B cell (primary cell): Measurements from ENCODE around the gene PNMA8C. TPM values are rescaled to one million over a fixed set of nuclear protein-coding genes. Genes with fewer than 3 reads are reported as not detected.

Experiments used
- ATAC-seq: fragments of 200-7000 bp; cut with Tn5 transposase; one replicate; pipeline ENCODE4 v1.10.0; 2021; ENCODE audit warnings: low read depth, mild to moderate bottlenecking, moderate number of reproducible peaks, moderate library complexity
- CTCF ChIA-PET: fragments of 350-600 bp; sonication (Branson Sonifier 250); formaldehyde crosslinking; loops from one replicate; lab custom pipeline; 2021; ENCODE audit warnings: antibody characterized with exemption, inconsistent platforms; lab: Charles Lee
- POLR2A ChIA-PET: fragments of 350-600 bp; sonication (Branson Sonifier 250); formaldehyde crosslinking; loops from one replicate; lab custom pipeline; 2021; ENCODE audit warnings: antibody characterized with exemption; lab: Charles Lee
- DNase-seq: peaks from one replicate; pipeline ENCODE4 v3.0.0; 2013
- H2AFZ ChIP-seq: 2 replicates; pipeline ENCODE4 v1.6.1; 2012; ENCODE audit warnings: mild to moderate bottlenecking, low read depth, low read length; ENCODE audit not compliant: insufficient read depth, poor library complexity, severe bottlenecking
- H3K27ac ChIP-seq, 2 donors: 1 replicate in 1 of 2; 2 replicates in 1 of 2; pipeline ENCODE4 v1.5.1; 2012 to 2013; ENCODE audit warnings: low read length in 2 of 2, mild to moderate bottlenecking in 2 of 2, moderate library complexity in 1 of 2
- H3K27me3 ChIP-seq, 4 experiments: fragments of 200-600 bp in 1 of 4; sonication (generic) in 1 of 4; replicated peaks in 1 of 4; 1 replicate in 2 of 4; 2 replicates in 2 of 4; pipeline versions ENCODE4 v1.6.1 to v1.7.0; 2013 to 2016; ENCODE audit warnings: low read length in 3 of 4, mild to moderate bottlenecking in 2 of 4, mixed read lengths in 1 of 4, moderate library complexity in 1 of 4; ENCODE audit not compliant: insufficient read depth in 4 of 4, control insufficient read depth in 3 of 4; ENCODE audit errors: control extremely low read depth in 1 of 4
- H3K36me3 ChIP-seq, 2 experiments: replicated peaks in 1 of 2; 1 replicate in 1 of 2; 2 replicates in 1 of 2; pipeline versions ENCODE4 v1.6.1 to v1.7.1; 2013; ENCODE audit warnings: low read length in 1 of 2; ENCODE audit not compliant: insufficient read depth in 2 of 2, control insufficient read depth in 1 of 2; ENCODE audit errors: control extremely low read depth in 1 of 2, extremely low read depth in 1 of 2
- H3K4me1 ChIP-seq, 2 donors: fragments of 200-600 bp in 1 of 2; sonication (generic) in 1 of 2; 1 replicate in 1 of 2; 2 replicates in 1 of 2; pipeline versions ENCODE4 v1.5.1 to v1.6.1; 2013 to 2017; ENCODE audit warnings: low read length in 2 of 2; ENCODE audit not compliant: control insufficient read depth in 2 of 2, insufficient read depth in 2 of 2
- H3K4me2 ChIP-seq: replicated peaks from 2 replicates; pipeline ENCODE3; 2012; ENCODE audit warnings: mild to moderate bottlenecking, low read depth, low read length; ENCODE audit not compliant: poor library complexity, severe bottlenecking
- H3K4me3 ChIP-seq, 5 experiments: fragments of 200-600 bp in 1 of 5; sonication (generic) in 1 of 5; 1 replicate in 3 of 5; 2 replicates in 2 of 5; pipeline versions ENCODE4 v1.5.1 to v1.7.0; 2011 to 2016; ENCODE audit warnings: low read length in 4 of 5, mild to moderate bottlenecking in 4 of 5, low read depth in 2 of 5, control low read depth in 1 of 5, moderate library complexity in 1 of 5; ENCODE audit not compliant: insufficient read depth in 1 of 5; ENCODE audit errors: control extremely low read depth in 1 of 5, extremely low read depth in 1 of 5
- H3K79me2 ChIP-seq: fragments of 200-600 bp; sonication (generic); one replicate; pipeline ENCODE4 v1.6.0; 2016; ENCODE audit warnings: low read length; ENCODE audit not compliant: control insufficient read depth, insufficient read depth
- H3K9ac ChIP-seq: fragments of 200-600 bp; sonication (generic); 2 replicates; pipeline ENCODE4 v1.6.1; 2017; ENCODE audit warnings: mild to moderate bottlenecking, low read length, moderate library complexity
- H3K9me3 ChIP-seq, 3 donors: one replicate each; pipeline versions ENCODE4 v1.6.1 to v1.7.1; 2013; ENCODE audit warnings: low read length in 2 of 3; ENCODE audit not compliant: control insufficient read depth in 2 of 3, insufficient read depth in 1 of 3; ENCODE audit errors: control extremely low read depth in 1 of 3
- H4K20me1 ChIP-seq: 2 replicates; pipeline ENCODE4 v1.6.0; 2012; ENCODE audit warnings: mild to moderate bottlenecking, low read length; ENCODE audit not compliant: insufficient read depth, control insufficient read depth, poor library complexity, severe bottlenecking
- H3K27ac Mint-ChIP-seq: one replicate; pipeline ENCODE4 v1.8.0; 2021; ENCODE audit warnings: mixed read lengths
- H3K27me3 Mint-ChIP-seq: one replicate; pipeline ENCODE4 v1.8.0; 2021; ENCODE audit warnings: mixed read lengths
- H3K4me1 Mint-ChIP-seq: one replicate; pipeline ENCODE4 v1.8.0; 2021; ENCODE audit warnings: mixed read lengths
- H3K4me3 Mint-ChIP-seq: one replicate; pipeline ENCODE4 v1.8.0; 2021; ENCODE audit warnings: mixed read lengths
- H3K9me3 Mint-ChIP-seq: one replicate; pipeline ENCODE4 v1.8.0; 2022; ENCODE audit warnings: mixed read lengths; ENCODE audit not compliant: insufficient read depth
- CTCF ChIP-seq: fragments of 200-600 bp; IDR thresholded peaks from one replicate; pipeline ENCODE4 v1.8.0; 2022; ENCODE audit warnings: antibody characterized with exemption, mild to moderate bottlenecking
- EZH2 ChIP-seq: IDR thresholded peaks from 2 replicates; pipeline ENCODE4 v1.6.1; 2012; ENCODE audit warnings: borderline replicate concordance, low read depth, mild to moderate bottlenecking, moderate library complexity, low read length; ENCODE audit not compliant: insufficient read depth, poor library complexity, severe bottlenecking
- WGBS: methylation state at CpG from one replicate; pipeline ENCODE4 v1.1.5; 2013; ENCODE audit warnings: missing lambda C conversion rate; ENCODE audit not compliant: insufficient coverage; 5-methylcytosine and 5-hydroxymethylcytosine counted together
- intact Hi-C: fragments of 100-400 bp; cut with micrococcal nuclease; formaldehyde crosslinking; loops from one replicate; pipeline ENCODE4 v1.10.0; 2022
- polyA plus RNA-seq: library from polyadenylated mRNA; depleted of rRNA; stranded (reverse); fragments of >200 nt; gene quantifications from 2 replicates; pipeline ENCODE4 v1.2.3, GENCODE V29; 2012
- total RNA-seq, 2 donors: library from RNA; stranded (reverse); fragments of 120-200 nt in 1 of 2; gene quantifications; 1 replicate in 1 of 2; 2 replicates in 1 of 2; pipeline versions ENCODE4 v1.2.3 to v1.2.4, GENCODE V29; 2013 to 2022

PNMA8C gene
- total and polyA plus RNA-seq, 2 donors (not counting 1 experiment from before 2014, with no cell fraction given), result not detected

GRCh38 chr19:46408664-46409039 is 20.1 kb downstream of the PNMA8C start:
- intact Hi-C loops, result no loop called here
- H3K4me1 Mint-ChIP-seq, result peaks cover 13% of the 10 kb centered on the region
- Histone ChIP-seq H3K36me3 (no peaks in the 10 kb centered on the region), H3K27me3 (peaks cover 0 to 82% (median 30%) of the 10 kb centered on the region in 4 experiments), H3K79me2 (no peaks in the 10 kb centered on the region), H2AFZ (no peak overlapping the region), H3K9me3 (peaks cover 0 to 25% (median 0%) of the 10 kb centered on the region in 3 donors), H3K4me1 (peaks cover 18 to 21% of the 10 kb centered on the region in 2 donors), H3K9ac (no peak overlapping the region), H3K4me2 (no peak overlapping the region), H3K27ac (no peak overlapping the region), H3K4me3 (no peak overlapping the region), H4K20me1 (no peaks in the 10 kb centered on the region)
- no peak for ATAC-seq
- DNase-seq, result no peak
- ChIA-PET POLR2A (no interaction called here), CTCF (no interaction called here)
- TF ChIP-seq EZH2 (no peak), CTCF (no peak)
- H3K9me3 Mint-ChIP-seq, result no peaks in the 10 kb centered on the region
- no peak overlapping the region for H3K4me3 Mint-ChIP-seq
- peaks cover 58% of the 10 kb centered on the region for H3K27me3 Mint-ChIP-seq
- H3K27ac Mint-ChIP-seq, result no peak overlapping the region
- WGBS, result 27% methylated on average over 10 of the region's 11 CpGs

GRCh38 chr19:46407856-46408663 is 20.7 kb downstream of the PNMA8C start:
- DNase-seq (no peak), ATAC-seq (no peak)
- CTCF ChIA-PET, result no interaction called here
- TF ChIP-seq EZH2 (no peak), CTCF (no peak)
- Mint-ChIP-seq H3K27ac (no peak overlapping the region), H3K27me3 (peaks cover 59% of the 10 kb centered on the region), H3K4me3 (no peak overlapping the region), H3K9me3 (no peaks in the 10 kb centered on the region), H3K4me1 (peaks cover 14% of the 10 kb centered on the region)
- Histone ChIP-seq H3K9me3 (peaks cover 0 to 20% (median 0%) of the 10 kb centered on the region in 3 donors), H3K36me3 (no peaks in the 10 kb centered on the region), H3K27ac (no peak overlapping the region), H3K79me2 (no peaks in the 10 kb centered on the region), H3K27me3 (peaks cover 0 to 82% (median 27%) of the 10 kb centered on the region in 4 experiments), H3K4me3 (no peak overlapping the region), H3K9ac (no peak overlapping the region), H3K4me2 (no peak overlapping the region), H4K20me1 (no peaks in the 10 kb centered on the region), H2AFZ (no peak overlapping the region), H3K4me1 (peaks cover 19% of the 10 kb centered on the region in 2 donors)
- intact Hi-C loops, result no loop called here
- POLR2A ChIA-PET, result no interaction called here
- 41% methylated on average over 21 of the region's 23 CpGs for WGBS
